Astrocyte (in vitro differentiated cells and primary cell): ENCODE results near the gene SLC26A3. TPM values are rescaled to one million over a fixed set of nuclear protein-coding genes. Genes with fewer than 3 reads are reported as not detected.
"Not testable (repeated sequence)": the region's sequence is repeated elsewhere in the genome, so short reads cannot be mapped to it uniquely, and the experiment has no call there.

Experiments
- DNase-seq: peaks from one replicate; pipeline ENCODE4 v3.0.0-alpha.2; 2010; ENCODE audit warnings: low read depth
- FAIRE-seq: peaks from 2 replicates; lab custom pipeline; 2011; peaks lifted over from hg19 to GRCh38; lab: Jason Lieb, UNC
- H2AFZ ChIP-seq: 2 replicates; pipeline ENCODE4 v1.6.0; 2012; ENCODE audit warnings: low read depth, low read length, inconsistent platforms
- H3K27ac ChIP-seq: 2 replicates; pipeline ENCODE4 v1.5.1; 2011; ENCODE audit warnings: low read depth, low read length, inconsistent platforms
- H3K27me3 ChIP-seq: 2 replicates; pipeline ENCODE4 v1.6.0; 2011; ENCODE audit warnings: low read length, inconsistent platforms; ENCODE audit not compliant: insufficient read depth
- H3K36me3 ChIP-seq: 2 replicates; pipeline ENCODE4 v1.5.1; 2011; ENCODE audit warnings: low read length, inconsistent platforms; ENCODE audit not compliant: insufficient read depth
- H3K4me1 ChIP-seq: 2 replicates; pipeline ENCODE4 v1.5.1; 2011; ENCODE audit warnings: low read length, inconsistent platforms; ENCODE audit not compliant: insufficient read depth
- H3K4me2 ChIP-seq: 2 replicates; pipeline ENCODE4 v1.6.0; 2012; ENCODE audit warnings: low read length, inconsistent platforms
- H3K4me3 ChIP-seq: 2 replicates; pipeline ENCODE4 v1.5.1; 2011; ENCODE audit warnings: low read depth, mild to moderate bottlenecking, low read length, inconsistent platforms; ENCODE audit not compliant: insufficient read depth
- H3K79me2 ChIP-seq: 2 replicates; pipeline ENCODE4 v1.6.0; 2012; ENCODE audit warnings: mild to moderate bottlenecking, low read length, inconsistent platforms; ENCODE audit not compliant: insufficient read depth
- H3K9ac ChIP-seq: 2 replicates; pipeline ENCODE4 v1.6.0; 2012; ENCODE audit warnings: mild to moderate bottlenecking, low read length, inconsistent platforms
- H3K9me3 ChIP-seq: 2 replicates; pipeline ENCODE4 v1.5.1; 2012; ENCODE audit warnings: low read depth, mild to moderate bottlenecking, low read length, inconsistent platforms; ENCODE audit not compliant: insufficient read depth
- H4K20me1 ChIP-seq: 2 replicates; pipeline ENCODE4 v1.6.0; 2012; ENCODE audit warnings: low read length, inconsistent platforms; ENCODE audit not compliant: insufficient read depth
- H3K27ac Mint-ChIP-seq: one replicate; pipeline ENCODE4 v1.8.0; 2021; ENCODE audit warnings: mild to moderate bottlenecking, mixed read lengths; ENCODE audit not compliant: unreplicated experiment
- H3K27me3 Mint-ChIP-seq: one replicate; pipeline ENCODE4 v1.8.0; 2021; ENCODE audit warnings: low read depth, mixed read lengths; ENCODE audit not compliant: unreplicated experiment
- H3K36me3 Mint-ChIP-seq: one replicate; pipeline ENCODE4 v1.8.0; 2021; ENCODE audit warnings: low read depth, mixed read lengths; ENCODE audit not compliant: unreplicated experiment
- H3K4me1 Mint-ChIP-seq: one replicate; pipeline ENCODE4 v1.8.0; 2021; ENCODE audit warnings: low read depth, mixed read lengths; ENCODE audit not compliant: unreplicated experiment
- H3K4me3 Mint-ChIP-seq: one replicate; pipeline ENCODE4 v1.8.0; 2021; ENCODE audit warnings: mild to moderate bottlenecking, moderate library complexity, mixed read lengths; ENCODE audit not compliant: unreplicated experiment
- H3K9me3 Mint-ChIP-seq: one replicate; pipeline ENCODE4 v1.8.0; 2021; ENCODE audit warnings: mild to moderate bottlenecking, mixed read lengths; ENCODE audit not compliant: unreplicated experiment
- EZH2 ChIP-seq: IDR thresholded peaks from 2 replicates; pipeline ENCODE4 v1.6.1; 2012; ENCODE audit warnings: mild to moderate bottlenecking, low read length, inconsistent platforms; ENCODE audit not compliant: insufficient read depth
- total RNA-seq: library from RNA; stranded (reverse); gene quantifications from 2 replicates; pipeline ENCODE4 v1.2.1, GENCODE V29; 2021
- TF ChIP-seq, protein P1 (sequence below): IDR thresholded peaks from 2 replicates; pipeline ENCODE4 v1.5.1; 2011; ENCODE audit warnings: low read depth, mild to moderate bottlenecking, inconsistent platforms, low read length, moderate library complexity; ENCODE audit not compliant: insufficient read depth

The SLC26A3 gene
- total RNA-seq, 1 donor from 2014 or later, result not detected

DNA sequence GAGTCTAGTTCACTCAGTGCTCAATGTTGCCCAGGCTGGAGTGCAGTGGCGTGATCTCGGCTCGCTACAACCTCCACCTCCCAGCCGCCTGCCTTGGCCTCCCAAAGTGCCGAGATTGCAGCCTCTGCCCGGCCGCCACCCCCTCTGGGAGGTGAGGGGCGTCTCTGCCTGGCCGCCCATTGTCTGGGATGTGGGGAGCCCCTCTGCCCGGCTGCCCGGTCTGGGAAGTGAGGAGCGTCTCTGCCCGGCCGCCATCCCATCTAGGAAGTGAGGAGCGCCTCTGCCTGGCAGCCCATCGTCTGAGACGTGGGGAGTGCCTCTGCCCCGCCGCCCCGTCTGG is 44.8 kb upstream of the SLC26A3 start:
- H3K27ac ChIP-seq, H3K27me3 Mint-ChIP-seq, H3K9ac ChIP-seq, H3K9me3 Mint-ChIP-seq, H3K4me3 Mint-ChIP-seq, FAIRE-seq, H3K79me2 ChIP-seq, DNase-seq, H2AFZ ChIP-seq, H4K20me1 ChIP-seq, H3K27ac Mint-ChIP-seq, H3K36me3 Mint-ChIP-seq, H3K4me1 Mint-ChIP-seq, H3K4me1 ChIP-seq, H3K9me3 ChIP-seq, H3K4me2 ChIP-seq, H3K4me3 ChIP-seq, H3K36me3 ChIP-seq, H3K27me3 ChIP-seq: not testable (repeated sequence)

DNA sequence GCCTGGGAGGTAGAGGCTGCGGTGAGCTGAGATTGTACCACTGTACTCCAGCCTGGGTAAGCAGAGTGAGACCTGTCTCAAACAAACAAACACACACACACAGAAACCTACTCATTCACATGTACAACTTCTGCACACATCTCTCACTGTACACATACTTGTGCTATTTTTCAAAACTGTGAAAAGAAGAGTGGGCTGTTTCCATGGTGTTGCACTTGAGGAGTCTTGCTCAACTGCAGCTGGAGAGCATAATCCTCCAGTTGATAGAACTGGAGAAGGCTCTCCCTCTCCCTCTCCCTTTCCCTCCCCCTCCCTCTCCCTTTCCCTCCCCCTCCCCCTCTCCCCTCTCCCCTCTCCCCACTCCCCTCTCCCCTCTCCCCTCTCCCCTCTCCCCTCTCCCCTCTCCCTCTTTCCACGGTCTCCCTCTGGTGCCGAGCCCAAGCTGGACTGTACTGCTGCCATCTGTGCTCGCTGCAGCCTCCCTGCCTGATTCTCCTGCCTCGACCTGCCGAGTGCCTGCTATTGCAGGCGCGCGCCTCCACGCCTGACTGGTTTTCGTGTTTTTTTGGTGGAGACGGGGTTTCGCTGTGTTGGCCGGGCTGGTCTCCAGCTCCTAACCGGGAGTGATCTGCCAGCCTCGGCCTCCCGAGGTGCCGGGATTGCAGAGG is 44.3 kb upstream of the SLC26A3 start:
- Histone ChIP-seq H3K4me3 (no peak overlapping the region), H3K4me1 (no peaks in the 10 kb centered on the region), H3K36me3 (no peaks in the 10 kb centered on the region), H3K27ac (no peak overlapping the region), H3K27me3 (no peaks in the 10 kb centered on the region), H3K9me3 (no peaks in the 10 kb centered on the region), H4K20me1 (no peaks in the 10 kb centered on the region), H3K9ac (no peak overlapping the region), H3K4me2 (no peak overlapping the region), H3K79me2 (no peaks in the 10 kb centered on the region), H2AFZ (no peak overlapping the region)
- no peak for DNase-seq
- Mint-ChIP-seq H3K4me3 (no peak overlapping the region), H3K9me3 (peaks cover 3% of the 10 kb centered on the region), H3K27me3 (peaks cover 5% of the 10 kb centered on the region), H3K36me3 (no peaks in the 10 kb centered on the region), H3K27ac (no peak overlapping the region), H3K4me1 (no peaks in the 10 kb centered on the region)
- TF ChIP-seq EZH2, result no peak
- TF ChIP-seq, protein P1, sequence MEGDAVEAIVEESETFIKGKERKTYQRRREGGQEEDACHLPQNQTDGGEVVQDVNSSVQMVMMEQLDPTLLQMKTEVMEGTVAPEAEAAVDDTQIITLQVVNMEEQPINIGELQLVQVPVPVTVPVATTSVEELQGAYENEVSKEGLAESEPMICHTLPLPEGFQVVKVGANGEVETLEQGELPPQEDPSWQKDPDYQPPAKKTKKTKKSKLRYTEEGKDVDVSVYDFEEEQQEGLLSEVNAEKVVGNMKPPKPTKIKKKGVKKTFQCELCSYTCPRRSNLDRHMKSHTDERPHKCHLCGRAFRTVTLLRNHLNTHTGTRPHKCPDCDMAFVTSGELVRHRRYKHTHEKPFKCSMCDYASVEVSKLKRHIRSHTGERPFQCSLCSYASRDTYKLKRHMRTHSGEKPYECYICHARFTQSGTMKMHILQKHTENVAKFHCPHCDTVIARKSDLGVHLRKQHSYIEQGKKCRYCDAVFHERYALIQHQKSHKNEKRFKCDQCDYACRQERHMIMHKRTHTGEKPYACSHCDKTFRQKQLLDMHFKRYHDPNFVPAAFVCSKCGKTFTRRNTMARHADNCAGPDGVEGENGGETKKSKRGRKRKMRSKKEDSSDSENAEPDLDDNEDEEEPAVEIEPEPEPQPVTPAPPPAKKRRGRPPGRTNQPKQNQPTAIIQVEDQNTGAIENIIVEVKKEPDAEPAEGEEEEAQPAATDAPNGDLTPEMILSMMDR, result no peak
- no peak for FAIRE-seq

DNA sequence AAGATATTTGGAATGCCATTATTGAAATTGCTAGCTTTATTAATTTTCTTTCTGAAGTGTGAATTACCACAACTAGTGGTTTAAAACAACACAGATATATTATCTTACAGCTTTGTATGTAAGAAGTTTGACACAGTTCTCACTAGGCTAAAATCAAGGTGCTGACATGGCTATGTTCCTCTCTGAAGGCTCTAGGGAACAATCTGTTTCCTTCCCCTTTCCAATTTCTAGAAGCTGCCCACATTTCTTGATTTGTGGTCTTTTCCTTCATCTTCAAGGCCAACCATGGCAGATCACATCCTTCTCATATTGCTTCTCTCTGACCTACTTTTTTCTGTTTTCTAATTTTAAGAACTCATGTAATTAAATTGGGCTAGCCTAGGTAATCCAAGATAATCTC is 43.3 kb upstream of the SLC26A3 start:
- Histone ChIP-seq H3K36me3 (no peaks in the 10 kb centered on the region), H4K20me1 (no peaks in the 10 kb centered on the region), H3K4me1 (no peaks in the 10 kb centered on the region), H3K4me2 (no peak overlapping the region), H2AFZ (no peak overlapping the region), H3K27ac (no peak overlapping the region), H3K4me3 (no peak overlapping the region), H3K9ac (no peak overlapping the region), H3K9me3 (no peaks in the 10 kb centered on the region), H3K27me3 (no peaks in the 10 kb centered on the region), H3K79me2 (no peaks in the 10 kb centered on the region)
- DNase-seq, result no peak
- no peaks in the 10 kb centered on the region for H3K36me3 Mint-ChIP-seq
- no peak overlapping the region for H3K27ac Mint-ChIP-seq
- H3K27me3 Mint-ChIP-seq, result peaks cover 5% of the 10 kb centered on the region
- no peak for FAIRE-seq
- H3K9me3 Mint-ChIP-seq, result peaks cover 3% of the 10 kb centered on the region
- no peak for TF ChIP-seq EZH2
- TF ChIP-seq, protein P1, result no peak
- no peak overlapping the region for H3K4me3 Mint-ChIP-seq
- H3K4me1 Mint-ChIP-seq, result no peaks in the 10 kb centered on the region
